ENCODE measurements around the gene PACS1.

The PACS1 gene

DNA sequence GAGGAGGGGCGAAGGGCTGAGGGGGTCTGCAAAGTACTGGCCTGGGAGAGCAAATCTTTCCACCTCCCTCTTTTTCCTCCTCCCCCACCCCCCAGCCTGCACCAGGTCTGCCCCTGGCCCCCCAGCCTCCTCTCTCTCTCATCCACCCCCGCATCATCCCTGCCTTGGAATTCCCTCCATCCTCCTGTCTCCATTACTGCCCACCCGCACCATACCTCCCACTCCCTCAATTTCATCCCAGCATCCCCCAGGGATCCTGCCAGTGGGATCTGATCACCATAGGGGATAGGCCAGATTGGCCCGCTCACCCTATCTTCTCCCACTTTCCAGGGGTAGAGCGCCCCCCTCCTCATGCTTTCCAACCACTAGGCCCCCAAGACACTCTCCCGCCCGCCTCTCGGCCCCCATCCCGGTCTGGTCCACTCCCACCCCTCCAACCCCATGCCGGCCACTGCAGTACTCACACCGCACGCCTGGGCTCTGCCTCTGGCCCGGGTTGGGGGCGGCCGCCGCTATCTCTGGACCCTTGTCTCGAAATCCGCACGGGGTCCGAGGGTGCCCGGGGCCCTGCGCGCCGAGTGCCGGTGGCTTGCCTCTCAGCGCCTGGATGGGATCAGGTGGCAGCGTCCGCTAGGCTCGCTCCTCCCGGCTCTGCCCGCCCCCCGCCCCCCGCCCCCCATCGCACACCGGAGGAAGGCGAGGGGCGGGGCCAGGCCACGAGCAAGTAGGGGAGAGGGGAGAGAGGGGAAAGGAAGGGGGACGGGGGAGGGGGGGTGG lies 21.3 kb upstream of the PACS1 start, which contains the start of gene GAL3ST3:
GAL3ST3 (minus strand) TSS at position 615 of the 777 bp plus-strand sequence. CDS start 3,746 bp downstream, outside the sequence.
- peak in 4 of 10 donors; percentile 15 to 89 (median 60) for DNase-seq

DNA sequence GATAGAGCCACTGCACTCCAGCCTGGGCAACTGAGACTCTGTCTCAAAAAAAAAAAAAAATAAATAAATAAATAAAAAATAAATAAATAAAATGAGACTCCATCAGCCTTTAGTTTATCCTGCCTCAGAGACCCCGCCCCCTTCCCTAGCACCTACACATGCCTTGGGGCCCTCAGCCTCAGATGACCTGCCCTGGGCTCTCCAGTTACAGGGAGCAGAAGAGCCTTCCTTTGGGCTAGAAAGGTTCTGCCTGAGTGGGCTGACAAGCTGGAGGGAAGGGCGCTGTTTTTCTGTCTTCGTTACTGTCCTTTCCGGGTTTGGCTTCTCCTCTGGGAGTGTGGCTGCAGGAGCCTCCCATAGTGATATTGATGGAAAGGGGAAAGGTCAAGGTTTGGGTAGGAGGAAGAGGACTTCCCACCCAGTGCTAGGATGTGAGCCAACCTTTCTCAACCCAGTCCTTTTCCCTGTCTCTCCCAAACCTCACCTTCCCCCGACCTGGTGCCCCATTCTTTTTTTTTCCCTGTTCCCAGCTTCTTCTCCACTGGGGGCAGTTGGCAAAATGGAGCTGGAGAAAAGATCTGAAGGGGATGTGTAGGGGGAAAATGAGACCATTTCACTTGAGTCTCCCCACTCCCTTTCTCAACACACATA lies 19.4 kb upstream of the PACS1 start:
- DNase-seq, result no peak
- intact Hi-C loops (cut with DNase I), result no loop called here

More for the DNA sequence above, 21.3 kb upstream of the PACS1 start, which contains the start of gene GAL3ST3:
- intact Hi-C loops (cut with DNase I), result loop anchor here (5.0 kb wide), 1 partner anchor 46 kb away; the partner anchor contains the start of genes BANF1 and EIF1AD

DNA sequence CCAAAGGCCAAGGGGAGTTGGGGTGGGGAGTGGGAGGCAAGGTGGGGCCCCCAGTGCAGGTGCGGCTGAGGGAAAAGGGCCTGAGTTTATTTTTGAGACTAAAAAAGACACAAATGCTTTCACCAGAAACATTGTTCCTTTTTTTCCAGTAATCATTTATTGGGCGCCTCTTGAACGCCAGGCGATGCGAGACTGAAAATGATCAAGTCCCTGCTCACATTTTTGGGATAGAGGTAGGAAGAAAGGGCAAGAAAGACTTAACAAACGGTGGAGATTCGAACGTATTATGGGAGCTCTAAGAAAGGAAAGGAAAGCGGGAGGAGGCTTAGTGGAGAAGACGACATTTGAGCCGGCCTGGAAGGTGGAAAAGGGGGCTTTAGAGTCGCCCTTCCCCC lies 18.7 kb upstream of the PACS1 start:
- DNase-seq, result no peak
- intact Hi-C loops (cut with DNase I), result no loop called here

DNA sequence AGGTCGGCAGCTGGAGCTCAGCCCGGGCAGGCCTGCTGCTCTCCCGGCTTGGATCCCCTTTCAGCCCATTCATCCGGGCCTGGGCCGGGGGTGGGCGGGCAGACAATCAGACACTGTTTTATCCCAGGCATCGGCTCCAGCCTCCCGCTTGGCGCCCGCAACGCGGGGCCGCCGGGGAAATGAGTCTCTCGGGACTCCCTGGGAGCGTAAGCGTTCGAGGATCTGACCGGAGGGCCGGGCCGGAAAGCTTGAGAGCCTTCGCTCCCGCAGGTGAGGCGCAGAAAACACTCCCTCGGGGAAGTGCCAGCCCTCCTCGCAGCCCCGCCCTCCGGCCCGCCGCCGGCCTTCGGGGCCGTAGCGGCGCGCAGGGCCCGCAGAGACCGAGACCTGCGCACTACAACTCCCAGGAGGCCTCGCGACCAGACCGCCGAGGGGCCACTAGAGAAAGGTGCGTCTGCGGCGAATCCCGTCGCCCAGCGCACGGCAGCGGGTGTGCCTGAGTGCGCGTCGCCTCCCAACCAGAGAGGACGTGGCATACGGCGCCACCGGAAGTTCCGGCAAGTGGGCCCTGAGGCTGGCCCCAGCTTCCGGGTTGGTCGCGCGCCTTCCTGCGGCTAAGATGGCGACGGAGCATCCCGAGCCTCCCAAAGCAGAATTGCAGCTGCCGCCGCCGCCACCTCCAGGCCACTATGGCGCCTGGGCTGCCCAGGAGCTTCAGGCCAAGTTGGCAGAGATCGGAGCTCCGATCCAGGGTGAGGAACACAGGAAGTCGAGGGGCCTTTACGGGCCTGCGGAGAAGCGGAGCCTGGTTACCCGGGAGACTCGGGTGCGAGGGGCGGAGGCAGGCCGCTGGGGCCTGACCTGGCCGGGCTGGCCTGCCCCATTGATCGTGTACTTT lies 18.1 kb upstream of the PACS1 start, which contains the start of gene SF3B2:
SF3B2 (plus strand) TSS at position 599 of the 898 bp plus-strand sequence; CDS start at position 620, 21 bp downstream.
- DNase-seq, result peak; percentile 98 to 100 (median 99)
- intact Hi-C loops (cut with DNase I), result no loop called here

DNA sequence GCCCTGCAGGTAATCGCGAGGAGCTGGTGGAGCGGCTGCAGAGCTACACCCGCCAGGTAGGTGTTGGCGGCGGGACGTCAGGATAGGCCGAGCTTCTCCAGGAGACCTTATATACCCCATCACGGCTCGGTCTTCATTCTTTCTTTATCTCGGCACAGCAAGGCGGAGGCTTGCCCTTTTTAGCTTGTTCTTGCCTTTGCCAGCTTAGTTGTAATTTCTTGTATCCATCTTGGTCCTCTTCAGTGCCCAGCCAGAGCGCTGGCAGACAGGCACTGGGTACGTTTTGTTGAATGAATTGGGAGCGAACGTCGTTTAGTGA lies 17.4 kb upstream of the PACS1 start:
- no peak for DNase-seq
- intact Hi-C loops (cut with DNase I), result no loop called here

DNA sequence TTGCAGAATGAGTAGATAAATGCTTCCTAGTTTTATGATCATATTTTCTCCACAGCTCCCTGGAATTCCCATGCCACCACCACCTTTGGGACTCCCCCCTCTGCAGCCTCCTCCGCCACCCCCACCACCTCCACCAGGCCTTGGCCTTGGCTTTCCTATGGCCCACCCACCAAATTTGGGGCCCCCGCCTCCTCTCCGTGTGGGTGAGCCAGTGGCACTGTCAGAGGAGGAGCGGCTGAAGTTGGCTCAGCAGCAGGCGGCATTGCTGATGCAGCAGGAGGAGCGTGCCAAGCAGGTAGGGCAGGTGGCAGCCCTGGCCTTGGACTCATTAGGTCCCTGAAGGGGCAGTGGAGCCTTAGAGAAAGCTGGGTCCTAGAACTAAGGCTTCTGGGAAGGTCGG lies 15.1 kb upstream of the PACS1 start:
- no peak for DNase-seq
- intact Hi-C loops (cut with DNase I), result no loop called here

DNA sequence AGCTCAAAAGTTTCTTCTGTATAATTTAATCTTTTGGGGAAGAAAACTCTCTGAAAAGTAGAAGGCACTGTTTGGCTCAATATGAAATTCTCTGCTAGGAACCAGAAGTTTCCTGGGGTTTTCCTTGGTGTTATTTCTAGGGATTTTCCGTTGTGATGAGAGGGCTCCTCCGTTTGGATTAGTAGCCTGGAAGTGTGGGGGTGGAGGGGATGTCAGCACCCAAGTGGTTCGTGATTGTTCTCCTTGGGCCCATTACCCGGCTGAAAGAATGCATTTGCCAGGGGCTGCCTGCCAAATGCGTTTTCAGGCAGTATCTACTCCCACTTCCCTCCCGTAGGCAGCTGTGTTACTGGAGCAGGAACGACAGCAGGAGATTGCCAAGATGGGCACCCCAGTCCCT lies 13.6 kb upstream of the PACS1 start:
- intact Hi-C loops (cut with DNase I), result no loop called here
- no peak for DNase-seq

DNA sequence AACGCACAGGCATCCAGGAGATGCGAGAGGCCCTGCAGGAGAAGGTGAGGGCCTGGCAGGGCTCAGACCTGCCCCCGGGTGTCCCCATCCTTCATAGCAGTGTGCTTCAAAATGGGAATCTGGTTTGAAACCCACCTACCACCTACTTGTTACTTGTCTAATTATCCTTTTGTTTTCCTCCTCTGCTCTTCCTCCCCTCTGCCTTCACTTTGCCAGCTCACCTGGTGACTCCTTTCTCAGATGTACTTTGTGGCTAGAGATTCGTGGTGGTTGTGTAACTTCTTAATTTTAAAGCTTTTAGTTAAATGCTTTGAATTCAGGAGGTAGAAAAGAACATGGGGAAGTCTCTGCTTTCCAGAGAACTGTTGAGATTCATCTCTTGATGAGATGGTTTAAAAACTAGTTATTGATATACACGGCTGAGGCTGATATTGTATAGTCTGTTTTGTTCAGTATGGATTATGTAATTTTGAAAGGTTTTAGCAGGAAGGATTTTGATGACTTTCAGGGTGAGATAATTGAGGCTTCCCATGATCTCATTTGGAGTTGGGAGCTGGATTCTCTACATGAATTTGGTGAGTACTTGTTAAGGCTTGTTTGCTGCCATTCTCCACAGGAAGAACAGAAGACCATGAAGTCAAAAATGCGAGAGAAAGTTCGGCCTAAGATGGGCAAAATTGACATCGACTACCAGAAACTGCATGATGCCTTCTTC lies 9.9 kb upstream of the PACS1 start:
- intact Hi-C loops (cut with DNase I), result no loop called here
- no peak for DNase-seq

DNA sequence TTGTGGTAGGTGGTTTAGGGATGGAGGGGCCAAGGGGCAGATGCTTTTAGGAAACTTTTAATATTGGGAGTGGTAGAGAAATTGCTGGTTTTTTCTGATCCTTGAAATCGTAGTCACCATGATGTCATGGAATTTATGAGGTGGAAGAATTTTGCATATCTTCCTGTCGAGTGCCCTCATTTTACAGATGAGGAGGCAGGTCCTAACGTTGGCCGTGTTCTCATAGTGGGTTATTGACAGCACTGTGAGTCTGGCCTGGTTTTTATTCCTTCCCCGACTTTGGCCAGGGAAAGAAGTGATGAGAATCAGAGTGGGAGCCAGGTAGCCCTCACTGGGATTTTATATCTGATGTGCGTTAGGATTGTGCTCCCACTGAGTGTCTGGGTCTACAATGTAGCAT lies 8.8 kb upstream of the PACS1 start:
- no peak for DNase-seq
- intact Hi-C loops (cut with DNase I), result no loop called here

DNA sequence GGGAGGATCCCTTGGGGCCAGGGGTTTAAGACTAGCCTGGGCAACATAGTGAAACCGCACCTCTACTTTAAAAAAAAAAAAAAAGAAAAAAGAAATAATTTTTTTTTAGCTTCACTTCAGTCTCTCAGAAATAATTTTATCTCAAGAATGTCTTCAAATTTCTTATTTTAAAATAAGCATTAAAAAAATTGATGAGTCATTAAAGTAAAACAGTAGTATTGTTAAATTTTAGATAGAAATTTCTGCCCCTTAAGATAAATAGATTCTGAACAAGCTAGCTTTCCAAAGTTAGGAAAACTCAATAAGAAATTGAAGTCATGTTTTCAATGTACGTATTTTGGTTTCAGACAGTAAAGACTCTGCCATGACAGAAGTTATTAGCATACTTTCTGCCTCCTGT lies 7.7 kb upstream of the PACS1 start:
- no peak for DNase-seq
- intact Hi-C loops (cut with DNase I), result no loop called here

DNA sequence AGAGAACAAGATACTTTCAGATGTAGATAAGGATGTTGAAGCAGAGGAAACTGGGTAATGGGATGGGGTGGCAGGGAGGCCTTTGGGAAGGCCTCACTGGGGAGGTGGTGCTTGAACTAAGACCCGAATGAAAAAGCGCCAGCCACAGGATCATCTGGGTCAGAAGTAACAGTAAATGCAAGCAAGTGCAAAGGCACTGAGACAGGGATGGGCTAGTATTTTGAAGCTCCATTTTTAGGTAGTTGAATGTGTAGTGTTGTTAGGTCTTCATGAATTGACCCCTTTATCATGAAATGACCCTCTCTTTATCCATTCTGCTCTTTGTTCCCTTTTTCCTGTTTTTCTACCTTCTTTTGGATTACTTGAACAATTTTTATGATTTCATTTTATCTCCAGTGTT lies 6.2 kb upstream of the PACS1 start:
- DNase-seq, result no peak
- intact Hi-C loops (cut with DNase I), result no loop called here

DNA sequence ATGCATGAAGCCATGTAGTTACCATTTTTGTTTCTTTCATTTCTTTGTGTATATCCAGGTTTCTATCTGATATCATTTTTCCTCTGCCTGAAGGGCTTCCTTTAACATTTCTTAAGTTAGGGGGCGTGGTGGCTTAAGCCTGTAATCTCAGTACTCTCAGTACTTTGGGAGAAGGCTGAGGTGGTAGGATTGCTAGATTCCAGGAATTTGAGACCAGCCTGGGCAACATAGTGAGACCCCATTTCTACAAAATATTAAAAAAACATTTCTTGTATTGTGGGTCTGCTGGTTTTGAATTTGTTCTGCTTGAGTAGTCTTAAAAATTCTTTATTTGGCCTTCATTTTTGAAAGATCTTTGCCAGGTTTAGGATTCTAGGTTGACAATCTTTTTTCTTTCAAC lies 5.5 kb upstream of the PACS1 start:
- intact Hi-C loops (cut with DNase I), result no loop called here
- no peak for DNase-seq

DNA sequence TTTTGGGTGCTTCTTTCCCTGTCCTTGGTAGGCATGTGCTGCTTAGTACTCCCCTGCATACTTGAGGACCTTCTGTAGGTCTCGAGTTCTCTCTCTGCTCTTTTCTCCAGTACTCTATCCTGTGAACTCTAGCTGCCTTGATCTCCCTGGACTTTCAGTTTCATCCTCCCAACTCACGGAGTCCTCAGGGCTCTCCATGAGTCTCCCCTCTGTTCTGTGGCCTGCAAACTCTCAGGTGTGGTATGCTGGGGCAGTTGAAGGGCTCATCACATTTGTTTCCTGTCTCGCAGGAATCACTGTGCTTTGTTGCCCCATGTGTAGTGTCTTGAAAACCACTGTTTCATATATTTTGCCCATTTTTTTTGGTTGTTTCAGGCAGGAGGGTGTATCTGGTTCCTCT lies 3.3 kb upstream of the PACS1 start:
- no peak for DNase-seq
- intact Hi-C loops (cut with DNase I), result loop anchor here (5.0 kb wide), 1 partner anchor 66 kb away; no protein-coding TSS in a partner anchor

DNA sequence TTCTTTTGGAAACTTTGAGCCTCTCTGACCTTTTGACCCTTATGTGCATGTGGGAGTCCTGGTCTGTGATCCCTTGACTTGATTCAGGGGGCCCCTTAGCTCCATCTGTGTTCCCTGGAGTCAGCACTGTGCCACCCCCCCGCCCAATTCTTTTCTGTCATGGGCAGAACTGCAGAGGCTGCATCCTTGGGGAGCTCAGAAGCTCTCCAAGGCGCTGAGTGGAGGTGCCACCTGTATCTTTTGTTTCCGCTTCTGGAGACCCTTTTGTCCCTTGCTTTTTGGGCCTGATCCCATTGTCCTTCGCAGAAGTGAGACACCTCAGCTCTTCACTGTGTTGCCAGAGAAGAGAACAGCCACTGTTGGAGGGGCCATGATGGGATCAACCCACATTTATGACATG lies 2.4 kb upstream of the PACS1 start:
- no peak for DNase-seq
- intact Hi-C loops (cut with DNase I), result loop anchor here (5.0 kb wide), 1 partner anchor 65 kb away; no protein-coding TSS in a partner anchor

DNA sequence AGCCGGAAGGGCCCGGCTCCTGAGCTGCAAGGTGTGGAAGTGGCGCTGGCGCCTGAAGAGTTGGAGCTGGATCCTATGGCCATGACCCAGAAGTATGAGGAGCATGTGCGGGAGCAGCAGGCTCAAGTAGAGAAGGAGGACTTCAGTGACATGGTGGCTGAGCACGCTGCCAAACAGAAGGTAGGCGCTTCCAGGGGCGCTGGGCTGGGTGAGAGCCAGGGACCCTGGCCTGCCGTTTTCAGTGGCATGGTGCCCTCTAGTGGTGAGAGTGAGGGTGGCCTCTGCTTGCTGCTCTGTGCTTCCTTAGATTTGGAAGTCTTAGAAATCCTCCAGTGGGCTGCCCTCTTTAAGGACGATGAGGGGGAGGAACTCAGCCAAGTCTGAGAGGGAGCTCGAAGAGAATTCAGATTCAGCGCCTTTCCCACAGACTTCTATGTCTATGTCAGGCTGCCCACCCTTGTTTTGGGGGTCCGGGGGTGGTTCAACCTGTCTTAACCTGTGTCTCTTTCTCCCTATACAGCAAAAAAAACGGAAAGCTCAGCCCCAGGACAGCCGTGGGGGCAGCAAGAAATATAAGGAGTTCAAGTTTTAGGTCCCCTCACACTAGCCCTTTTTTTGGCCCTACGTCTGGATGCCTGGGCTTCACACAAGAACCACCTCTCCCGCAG lies 1.8 kb upstream of the PACS1 start:
- intact Hi-C loops (cut with DNase I), result loop anchor here (5.0 kb wide), 1 partner anchor 64 kb away; no protein-coding TSS in a partner anchor
- DNase-seq, result peak; percentile 48 to 94 (median 72)

DNA sequence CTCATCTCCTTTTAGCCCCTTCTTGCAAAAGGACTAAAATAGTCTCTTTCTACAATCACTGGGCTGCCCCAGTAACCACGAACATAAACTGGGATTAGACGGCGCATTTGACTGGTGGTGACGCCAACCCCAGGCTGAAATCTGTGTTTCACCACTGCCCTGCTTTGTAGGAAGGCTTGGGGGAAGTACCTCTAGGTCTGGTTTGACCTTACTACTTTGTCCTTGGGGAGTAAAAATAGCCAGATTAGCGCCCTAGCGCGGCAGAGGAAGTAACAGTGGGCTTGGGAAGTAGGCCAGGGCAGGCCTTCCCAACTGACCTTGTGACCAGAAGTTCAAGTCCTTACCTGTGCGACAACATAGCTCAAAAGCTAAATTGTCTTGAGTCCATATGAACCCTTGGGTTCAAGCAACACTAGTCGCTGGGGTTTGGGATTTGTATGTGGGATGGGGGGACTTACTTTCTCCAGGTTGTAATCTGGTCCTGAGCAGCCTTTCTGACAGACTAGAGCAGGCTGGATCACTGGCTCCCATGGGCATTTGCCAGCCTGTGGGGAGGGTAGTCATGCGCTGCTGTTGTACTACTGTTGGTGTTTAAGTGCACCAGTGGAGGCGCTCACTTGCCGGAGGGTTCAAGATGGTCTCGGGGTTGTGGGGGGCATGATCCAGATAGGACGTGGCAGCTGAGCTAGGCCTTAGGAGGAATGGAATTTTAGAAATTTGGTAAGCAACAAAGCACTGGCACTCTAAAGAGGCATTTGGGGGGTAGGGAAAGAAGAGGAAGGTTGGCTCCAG lies 953 bp upstream of the PACS1 start:
- peak in 8 of 10 donors; percentile 34 to 90 (median 42) for DNase-seq
- intact Hi-C loops (cut with DNase I), result loop anchor here (5.0 kb wide), 1 partner anchor 63 kb away; no protein-coding TSS in a partner anchor

DNA sequence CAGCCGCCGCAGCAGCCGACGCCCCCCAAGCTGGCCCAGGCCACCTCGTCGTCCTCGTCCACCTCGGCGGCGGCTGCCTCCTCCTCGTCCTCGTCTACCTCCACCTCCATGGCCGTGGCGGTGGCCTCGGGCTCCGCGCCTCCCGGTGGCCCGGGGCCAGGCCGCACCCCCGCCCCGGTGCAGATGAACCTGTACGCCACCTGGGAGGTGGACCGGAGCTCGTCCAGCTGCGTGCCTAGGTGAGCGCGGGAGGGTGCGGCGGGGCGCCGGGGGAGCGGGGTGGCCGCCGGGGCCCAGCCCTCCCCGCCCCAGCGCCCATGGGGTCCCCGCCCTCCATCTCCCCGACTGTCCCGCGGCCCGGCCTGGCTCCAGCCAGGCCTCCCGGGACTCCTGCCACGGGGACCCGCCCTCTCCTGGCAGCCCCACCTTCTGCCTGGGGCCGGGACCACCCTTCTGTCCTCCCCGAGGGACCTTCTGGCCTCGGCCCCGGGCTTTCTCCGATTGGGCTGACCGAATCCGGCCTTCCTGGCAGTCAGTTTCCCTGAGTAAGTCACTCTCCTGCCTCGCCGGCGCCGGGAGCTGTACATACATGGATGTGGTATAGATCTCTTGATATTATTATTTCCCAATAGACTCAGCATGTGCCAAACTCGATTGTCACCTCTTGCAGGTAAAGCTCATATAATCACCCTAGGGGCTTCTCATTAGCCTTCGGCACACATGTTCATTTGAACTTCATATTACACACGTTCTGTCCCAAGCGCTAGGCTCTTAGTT lies 720 bp downstream of the PACS1 start:
- intact Hi-C loops (cut with DNase I), result no loop called here
- DNase-seq, result peak in 8 of 10 donors; percentile 21 to 92 (median 44)

DNA sequence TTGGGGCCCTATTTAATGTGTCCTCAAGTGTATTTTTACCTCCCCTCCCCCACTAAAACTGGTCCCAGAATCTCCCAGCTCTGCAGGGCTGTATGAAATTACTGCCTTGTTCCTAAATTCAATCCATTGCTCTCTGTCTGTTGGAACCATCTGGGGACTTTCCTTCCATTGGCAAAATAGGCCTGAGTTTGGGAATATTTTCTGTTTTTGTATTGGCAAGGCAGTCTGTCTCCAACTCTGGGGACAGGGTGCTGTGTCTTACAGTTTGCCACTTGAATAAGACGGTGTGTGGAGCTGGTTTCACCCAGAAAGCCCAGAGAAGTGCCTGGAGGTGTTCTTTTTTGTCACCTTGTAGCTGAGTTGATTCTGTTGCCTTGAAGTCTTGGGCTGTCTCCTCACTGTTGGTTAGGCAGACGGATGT lies 1.3 kb downstream of the PACS1 start:
- intact Hi-C loops (cut with DNase I), result no loop called here
- DNase-seq, result no peak
